A549 (cell line): ENCODE measurements around the gene RBMS3.

Experiments
- CHD2 ChIP-seq: fragments of 150-350 bp; IDR thresholded peaks from 2 replicates; pipeline ENCODE4 v1.6.1; 2014; ENCODE audit warnings: low read length; ENCODE audit not compliant: partially characterized antibody
- CTCF ChIP-seq: fragments of >200 bp; sonication (Bioruptor Twin); formaldehyde crosslinking; IDR thresholded peaks from 3 replicates; pipeline ENCODE4 v1.5.1; 2016
- JUN ChIP-seq, 2 experiments: fragments of >200 bp; sonication (Bioruptor Twin); formaldehyde crosslinking; IDR thresholded peaks; 2 replicates in 1 of 2; 3 replicates in 1 of 2; pipeline ENCODE4 v1.6.1; 2016 to 2017
- REST ChIP-seq: fragments of 200-600 bp; sonication (generic); IDR thresholded peaks from 2 replicates; pipeline ENCODE4 v1.6.1; 2016; ENCODE audit warnings: antibody characterized with exemption, mild to moderate bottlenecking, moderate library complexity
- ZFP36 ChIP-seq: fragments of 450-650 bp; IDR thresholded peaks from 2 replicates; pipeline ENCODE4 v1.6.1; 2014; ENCODE audit warnings: borderline replicate concordance; ENCODE audit not compliant: partially characterized antibody
- TF ChIP-seq, protein P1 (sequence below): fragments of 450-650 bp; IDR thresholded peaks from 2 replicates; pipeline ENCODE4 v1.6.1; 2014; ENCODE audit warnings: antibody characterized with exemption
- TF ChIP-seq, protein P2 (sequence below): fragments of >200 bp; sonication (Bioruptor Twin); formaldehyde crosslinking; IDR thresholded peaks from 3 replicates; pipeline ENCODE4 v1.6.1; 2016

DNA sequence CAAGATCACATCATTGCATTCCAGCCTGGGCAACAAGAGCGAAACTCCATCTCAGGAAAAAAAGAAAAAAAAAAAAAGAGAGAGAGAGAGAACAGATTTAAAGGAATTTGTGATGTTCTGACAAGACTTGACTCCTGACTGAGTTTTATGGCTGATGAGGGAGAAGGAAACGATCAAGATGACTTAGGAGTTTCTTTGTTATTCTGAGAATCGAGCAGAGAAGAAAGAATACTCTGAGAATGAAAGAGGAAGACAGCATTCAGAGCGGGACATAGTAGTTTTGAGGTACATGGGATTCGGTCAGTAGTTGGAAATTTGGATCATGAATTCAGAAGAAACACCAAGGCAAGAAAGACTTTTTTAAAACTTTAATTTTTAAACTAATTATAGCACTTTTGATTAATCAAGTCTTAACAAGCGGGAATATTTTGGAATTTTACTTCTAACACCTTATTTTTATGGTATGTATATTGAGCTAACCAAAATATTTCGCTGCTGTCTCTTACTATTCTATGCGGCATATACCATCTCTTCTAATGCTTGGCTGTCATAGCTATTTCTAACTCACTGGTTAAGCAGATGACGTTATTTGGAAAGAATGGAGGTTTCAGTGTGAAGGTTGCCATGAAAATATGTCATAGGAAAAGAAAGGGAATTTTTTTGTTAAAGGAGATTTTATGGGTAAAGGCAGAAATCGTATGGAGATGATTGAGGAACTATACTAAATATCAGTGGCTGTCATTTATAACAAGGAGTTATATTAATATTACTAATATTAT, 644.1 kb downstream of the RBMS3 start:
- TF ChIP-seq CHD2 (no peak), CTCF (no peak), JUN (IDR thresholded peaks at IDR 0.05) (no peak), ZFP36 (no peak), REST (no peak)
- TF ChIP-seq, protein P1, sequence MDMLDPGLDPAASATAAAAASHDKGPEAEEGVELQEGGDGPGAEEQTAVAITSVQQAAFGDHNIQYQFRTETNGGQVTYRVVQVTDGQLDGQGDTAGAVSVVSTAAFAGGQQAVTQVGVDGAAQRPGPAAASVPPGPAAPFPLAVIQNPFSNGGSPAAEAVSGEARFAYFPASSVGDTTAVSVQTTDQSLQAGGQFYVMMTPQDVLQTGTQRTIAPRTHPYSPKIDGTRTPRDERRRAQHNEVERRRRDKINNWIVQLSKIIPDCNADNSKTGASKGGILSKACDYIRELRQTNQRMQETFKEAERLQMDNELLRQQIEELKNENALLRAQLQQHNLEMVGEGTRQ, result no peak
- TF ChIP-seq, protein P2, sequence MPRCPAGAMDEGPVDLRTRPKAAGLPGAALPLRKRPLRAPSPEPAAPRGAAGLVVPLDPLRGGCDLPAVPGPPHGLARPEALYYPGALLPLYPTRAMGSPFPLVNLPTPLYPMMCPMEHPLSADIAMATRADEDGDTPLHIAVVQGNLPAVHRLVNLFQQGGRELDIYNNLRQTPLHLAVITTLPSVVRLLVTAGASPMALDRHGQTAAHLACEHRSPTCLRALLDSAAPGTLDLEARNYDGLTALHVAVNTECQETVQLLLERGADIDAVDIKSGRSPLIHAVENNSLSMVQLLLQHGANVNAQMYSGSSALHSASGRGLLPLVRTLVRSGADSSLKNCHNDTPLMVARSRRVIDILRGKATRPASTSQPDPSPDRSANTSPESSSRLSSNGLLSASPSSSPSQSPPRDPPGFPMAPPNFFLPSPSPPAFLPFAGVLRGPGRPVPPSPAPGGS, result no peak
